CD4-positive, alpha-beta T cell (primary cell): ENCODE measurements around the gene GRB14. TPM values are rescaled to one million over a fixed set of nuclear protein-coding genes. Genes with fewer than 3 reads are reported as not detected.

ENCODE experiments used
- ATAC-seq: fragments of 200-7000 bp; cut with Tn5 transposase; one replicate; pipeline ENCODE4 v1.10.0; 2022; ENCODE audit warnings: mild to moderate bottlenecking; ENCODE audit not compliant: poor library complexity
- CTCF ChIA-PET: fragments of 350-600 bp; sonication (Branson Sonifier 250); formaldehyde crosslinking; loops from one replicate; lab custom pipeline; 2021; ENCODE audit warnings: antibody characterized with exemption, inconsistent platforms; lab: Charles Lee
- POLR2A ChIA-PET: fragments of 350-600 bp; sonication (Branson Sonifier 250); formaldehyde crosslinking; loops from one replicate; lab custom pipeline; 2021; ENCODE audit warnings: antibody characterized with exemption, inconsistent platforms; lab: Charles Lee
- DNase-seq, 14 experiments: peaks; one replicate each; pipeline ENCODE4 v3.0.0-alpha.2; 2013 to 2020; ENCODE audit warnings: mixed read lengths in 2 of 14
- H3K27ac ChIP-seq, 2 donors: one replicate each; pipeline versions ENCODE4 v1.5.1 to v1.7.0; 2013; ENCODE audit warnings: low read length in 2 of 2, low read depth in 1 of 2, mild to moderate bottlenecking in 1 of 2
- H3K27me3 ChIP-seq, 2 experiments: 1 replicate in 1 of 2; 2 replicates in 1 of 2; pipeline versions ENCODE4 v1.6.1 to v1.7.0; 2013; ENCODE audit warnings: low read length in 2 of 2, control low read depth in 1 of 2, mild to moderate bottlenecking in 1 of 2, moderate library complexity in 1 of 2; ENCODE audit not compliant: insufficient read depth in 2 of 2, control insufficient read depth in 1 of 2
- H3K36me3 ChIP-seq: one replicate; pipeline ENCODE4 v1.6.1; 2013; ENCODE audit warnings: low read length, control low read depth; ENCODE audit not compliant: insufficient read depth
- H3K4me1 ChIP-seq: one replicate; pipeline ENCODE4 v1.6.1; 2013; ENCODE audit warnings: low read length, control low read depth; ENCODE audit not compliant: insufficient read depth
- H3K4me3 ChIP-seq: one replicate; pipeline ENCODE4 v1.5.1; 2013; ENCODE audit warnings: mild to moderate bottlenecking, low read length, moderate library complexity
- H3K9me3 ChIP-seq, 2 experiments: 1 replicate in 1 of 2; 2 replicates in 1 of 2; pipeline versions ENCODE4 v1.6.1 to v1.7.0; 2013; ENCODE audit warnings: low read length in 2 of 2, mild to moderate bottlenecking in 2 of 2, control low read depth in 1 of 2, moderate library complexity in 1 of 2; ENCODE audit not compliant: control insufficient read depth in 1 of 2, insufficient read depth in 1 of 2
- H3K27ac Mint-ChIP-seq: one replicate; pipeline ENCODE4 v1.8.0; 2020; ENCODE audit warnings: mixed read lengths
- H3K27me3 Mint-ChIP-seq: one replicate; pipeline ENCODE4 v1.8.0; 2021; ENCODE audit warnings: mixed read lengths
- H3K36me3 Mint-ChIP-seq: one replicate; pipeline ENCODE4 v1.8.0; 2021; ENCODE audit warnings: low read depth, mixed read lengths
- H3K4me1 Mint-ChIP-seq: one replicate; pipeline ENCODE4 v1.8.0; 2021; ENCODE audit warnings: low read depth, mixed read lengths
- H3K4me3 Mint-ChIP-seq: one replicate; pipeline ENCODE4 v1.8.0; 2020; ENCODE audit warnings: mild to moderate bottlenecking, mixed read lengths
- H3K9me3 Mint-ChIP-seq: one replicate; pipeline ENCODE4 v1.8.0; 2020; ENCODE audit warnings: mixed read lengths
- CTCF ChIP-seq: fragments of 200-600 bp; IDR thresholded peaks from one replicate; pipeline ENCODE4 v1.8.0; 2022; ENCODE audit warnings: antibody characterized with exemption, mild to moderate bottlenecking
- intact Hi-C, 2 experiments: fragments of 100-400 bp; cut with DNase I in 1 of 2; cut with micrococcal nuclease in 1 of 2; formaldehyde crosslinking; loops; one replicate each; pipeline versions ENCODE4 v1.15.1 to v1.9.0; 2023 to 2025; cut with DNase I, micrococcal nuclease
- total RNA-seq, 174 experiments: library from RNA in 2 of 174; stranded (reverse) in 2 of 174; gene quantifications; one replicate each; pipeline ENCODE4 v1.2.3 and lab custom pipeline; 2021 to 2026

Gene GRB14
- total RNA-seq, 2 experiments from 2014 or later: not detected

GRCh38 chr2:164458792-164459191 lies 162.5 kb downstream of the GRB14 start:
- no peak for TF ChIP-seq CTCF
- intact Hi-C loops: no loop called here
- H3K4me3 Mint-ChIP-seq: no peak overlapping the region
- DNase-seq: no peak
- ChIA-PET POLR2A (no interaction called here), CTCF (no interaction called here)
- no peak overlapping the region for H3K27ac ChIP-seq
- no peaks in the 10 kb centered on the region for H3K27me3 Mint-ChIP-seq
- no peak overlapping the region for H3K27ac Mint-ChIP-seq
- H3K36me3 ChIP-seq: no peaks in the 10 kb centered on the region
- H3K4me1 ChIP-seq: no peaks in the 10 kb centered on the region
- no peaks in the 10 kb centered on the region for H3K4me1 Mint-ChIP-seq
- H3K9me3 ChIP-seq: no peaks in the 10 kb centered on the region
- no peaks in the 10 kb centered on the region for H3K27me3 ChIP-seq
- H3K9me3 Mint-ChIP-seq: no peaks in the 10 kb centered on the region
- no peaks in the 10 kb centered on the region for H3K36me3 Mint-ChIP-seq
- no peak for ATAC-seq
- H3K4me3 ChIP-seq: no peak overlapping the region

- TF ChIP-seq CTCF: no peak
- H3K4me3 Mint-ChIP-seq: no peak overlapping the region
- CTCF ChIA-PET: no interaction called here
- POLR2A ChIA-PET: no interaction called here
- Histone ChIP-seq H3K36me3 (no peaks in the 10 kb centered on the region), H3K4me1 (no peaks in the 10 kb centered on the region), H3K27me3 (no peaks in the 10 kb centered on the region), H3K27ac (no peak overlapping the region), H3K9me3 (no peaks in the 10 kb centered on the region), H3K4me3 (no peak overlapping the region)
- H3K27me3 Mint-ChIP-seq: no peaks in the 10 kb centered on the region
- no peaks in the 10 kb centered on the region for H3K36me3 Mint-ChIP-seq
- ATAC-seq: no peak
- no peak overlapping the region for H3K27ac Mint-ChIP-seq
- no peaks in the 10 kb centered on the region for H3K4me1 Mint-ChIP-seq
- no peaks in the 10 kb centered on the region for H3K9me3 Mint-ChIP-seq
- no peak for DNase-seq
- intact Hi-C loops: no loop called here
Observed at GRCh38 chr2:164457271-164457670, 164.0 kb downstream of the GRB14 start.

- no peak overlapping the region for H3K27ac ChIP-seq
- intact Hi-C loops: no loop called here
- no peak overlapping the region for H3K4me3 ChIP-seq
- no peaks in the 10 kb centered on the region for H3K27me3 ChIP-seq
- POLR2A ChIA-PET: no interaction called here
- H3K36me3 Mint-ChIP-seq: no peaks in the 10 kb centered on the region
- no peak overlapping the region for H3K27ac Mint-ChIP-seq
- no peak for ATAC-seq
- CTCF ChIA-PET: no interaction called here
- H3K9me3 ChIP-seq: no peaks in the 10 kb centered on the region
- H3K4me3 Mint-ChIP-seq: no peak overlapping the region
- no peaks in the 10 kb centered on the region for H3K9me3 Mint-ChIP-seq
- H3K36me3 ChIP-seq: no peaks in the 10 kb centered on the region
- no peak for TF ChIP-seq CTCF
- H3K4me1 ChIP-seq: no peaks in the 10 kb centered on the region
- H3K27me3 Mint-ChIP-seq: no peaks in the 10 kb centered on the region
- no peak for DNase-seq
- H3K4me1 Mint-ChIP-seq: no peaks in the 10 kb centered on the region
Observed at GRCh38 chr2:164456619-164457018, 164.7 kb downstream of the GRB14 start.
